Activated CD4-positive, alpha-beta T cell treated with anti-CD3 and anti-CD28 coated beads, Interleukin-2, amount 50 U/mL, for 48 hours (primary cell): Measurements from ENCODE around the gene ZNF280A.
A peak's percentile ranks its signal among the peaks of the same experiment; 100 is the strongest.

Experiments
- DNase-seq, 2 experiments: peaks; one replicate each; pipeline ENCODE4 v3.0.0-alpha.2; 2020

ZNF280A gene

DNA sequence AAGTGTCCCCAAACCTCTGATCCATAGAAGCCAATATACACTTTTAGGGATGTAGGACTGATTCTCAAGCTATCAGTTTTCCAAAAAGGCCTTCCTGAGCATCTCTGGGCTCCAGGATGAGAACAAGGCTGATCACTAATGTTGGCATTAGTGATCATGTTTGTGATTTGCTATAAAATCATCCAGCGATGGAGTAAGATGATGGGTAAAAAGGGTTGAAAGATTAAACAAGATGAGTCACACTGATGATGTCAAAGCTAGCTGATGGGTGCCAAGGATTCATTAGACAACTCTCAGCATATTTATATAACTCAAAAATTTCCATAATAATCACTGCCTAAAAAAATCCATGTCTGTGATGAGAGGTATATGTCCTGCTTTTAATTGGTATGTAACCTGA is 54.3 kb downstream of the ZNF280A start:
- DNase-seq: no peak

DNA sequence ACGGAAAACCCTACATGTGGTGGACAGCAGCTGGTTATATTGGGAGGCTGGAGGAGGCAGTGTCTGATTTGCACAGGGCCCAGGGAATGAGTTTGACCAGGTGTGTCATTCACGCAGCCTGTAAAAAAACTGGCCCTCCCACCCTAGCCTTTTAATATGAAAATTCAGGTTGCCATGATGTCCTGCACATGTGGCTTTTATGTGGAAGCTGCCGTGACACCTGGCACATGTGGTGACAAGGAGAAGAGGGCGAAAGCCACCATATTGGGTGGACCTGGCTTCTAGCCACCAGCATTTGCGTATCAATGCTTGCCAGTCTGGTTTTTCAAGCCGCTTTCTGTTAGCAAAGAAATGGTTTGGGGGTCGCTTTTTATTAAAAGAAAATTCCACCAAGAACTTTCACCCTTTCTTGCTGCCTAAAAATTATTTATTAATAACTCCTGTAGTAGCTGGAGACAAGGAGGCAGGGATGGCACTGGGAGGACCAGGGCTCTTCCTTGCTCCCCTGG is 54.9 kb downstream of the ZNF280A start:
- no peak for DNase-seq

DNA sequence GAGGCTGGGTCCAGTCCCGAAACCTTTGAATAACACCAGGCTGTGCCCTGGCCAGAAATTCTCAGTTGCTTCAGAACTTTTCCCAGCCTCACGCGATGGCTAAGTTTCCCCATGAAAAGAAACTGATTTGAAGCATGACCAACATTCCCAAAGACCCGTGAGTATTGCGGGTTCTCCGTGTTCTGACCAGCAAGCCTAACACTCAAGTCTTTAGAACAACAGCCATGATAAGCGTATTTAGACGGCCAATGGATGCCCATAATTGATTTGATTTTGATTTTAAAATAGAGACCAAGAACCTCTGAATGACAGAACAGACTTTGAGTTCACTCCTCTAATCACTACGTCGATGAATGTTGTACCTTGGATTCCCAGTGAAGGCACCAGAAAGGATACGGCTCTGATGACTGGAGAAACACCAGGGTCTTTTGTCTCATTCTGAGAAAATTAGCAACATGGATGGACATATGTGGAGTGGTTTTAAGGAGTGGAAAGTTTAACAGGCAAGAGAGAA is 55.5 kb downstream of the ZNF280A start:
- no peak for DNase-seq

DNA sequence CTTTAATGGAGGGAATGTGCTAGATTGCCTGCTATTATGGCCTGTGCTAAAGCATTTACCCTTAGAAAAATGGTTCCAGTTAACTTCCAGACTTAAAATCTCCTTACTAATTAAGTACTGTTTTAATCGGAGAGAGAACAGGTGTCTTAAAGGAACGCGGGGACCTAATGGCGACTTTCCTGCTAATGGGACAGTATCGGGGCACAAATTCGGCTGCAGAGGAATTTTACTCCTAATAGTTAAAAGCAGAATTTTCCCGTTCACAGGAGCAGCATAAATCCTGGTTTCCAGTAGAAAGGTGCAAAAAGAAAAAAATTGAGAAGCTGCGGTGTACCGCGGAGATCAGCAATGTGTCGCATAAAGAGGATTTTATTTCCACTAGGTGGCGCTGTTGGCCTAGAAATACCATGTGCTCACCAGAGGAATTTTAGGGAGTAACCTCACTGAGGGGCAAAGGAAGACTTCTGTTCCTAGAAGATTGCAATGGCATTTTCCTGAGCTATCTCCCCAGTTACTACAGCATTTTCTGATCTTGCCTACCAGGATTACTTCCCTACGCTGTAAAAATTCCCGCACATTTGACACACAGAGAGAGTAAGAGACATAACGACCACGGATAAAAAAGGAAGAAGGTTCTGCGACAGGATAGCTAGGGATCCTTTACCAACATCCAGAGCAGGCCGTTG is 56.1 kb downstream of the ZNF280A start:
- DNase-seq: peak; percentile 45 to 61
